ENCODE results near the gene STIP1.

The STIP1 gene

GRCh38 chr11:64203421-64204079, 17.6 kb downstream of the STIP1 start:
- no peak for DNase-seq

DNA sequence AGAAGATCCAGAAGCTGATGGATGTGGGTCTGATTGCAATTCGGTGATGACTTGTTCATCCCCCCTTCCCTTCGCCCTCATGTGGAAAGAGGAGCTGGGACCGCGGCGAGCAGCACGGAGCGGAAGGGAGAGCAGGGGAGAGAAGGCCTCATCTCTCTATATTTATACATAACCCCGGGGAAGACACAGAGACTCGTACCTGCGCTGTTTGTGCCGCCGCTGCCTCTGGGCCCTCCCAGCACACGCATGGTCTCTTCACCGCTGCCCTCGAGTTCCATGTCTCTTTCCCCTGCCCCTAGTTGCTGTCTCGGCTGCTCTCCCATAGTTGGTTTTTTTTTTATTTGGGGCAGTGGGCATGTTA, 18.1 kb downstream of the STIP1 start:
- no peak for DNase-seq

DNA sequence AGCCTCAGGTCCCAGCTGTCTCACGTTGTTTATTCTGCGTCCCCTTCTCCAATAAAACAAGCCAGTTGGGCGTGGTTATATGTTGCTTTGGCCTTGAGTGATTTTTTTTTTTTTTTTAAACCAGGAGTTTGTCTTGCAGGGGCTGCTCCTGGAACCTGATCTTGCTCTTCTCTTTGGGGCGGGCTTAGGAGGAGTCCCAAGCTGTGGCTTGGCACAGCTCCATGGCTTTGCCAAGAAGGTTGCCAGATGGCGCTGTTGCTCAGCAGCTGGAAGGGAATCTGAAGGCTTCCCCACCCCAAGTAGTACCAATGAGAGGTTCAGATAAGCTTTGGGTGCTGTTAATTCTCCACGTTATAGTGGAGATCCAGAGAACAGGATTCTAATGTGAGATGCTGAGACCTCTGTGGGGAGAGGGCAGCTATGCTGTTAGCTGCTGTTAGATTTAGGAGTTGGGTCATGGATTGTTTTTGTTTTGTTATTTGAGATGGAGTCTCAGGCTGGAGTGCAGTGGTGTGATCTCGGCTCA, 18.6 kb downstream of the STIP1 start:
- peak; percentile 99 for DNase-seq

DNA sequence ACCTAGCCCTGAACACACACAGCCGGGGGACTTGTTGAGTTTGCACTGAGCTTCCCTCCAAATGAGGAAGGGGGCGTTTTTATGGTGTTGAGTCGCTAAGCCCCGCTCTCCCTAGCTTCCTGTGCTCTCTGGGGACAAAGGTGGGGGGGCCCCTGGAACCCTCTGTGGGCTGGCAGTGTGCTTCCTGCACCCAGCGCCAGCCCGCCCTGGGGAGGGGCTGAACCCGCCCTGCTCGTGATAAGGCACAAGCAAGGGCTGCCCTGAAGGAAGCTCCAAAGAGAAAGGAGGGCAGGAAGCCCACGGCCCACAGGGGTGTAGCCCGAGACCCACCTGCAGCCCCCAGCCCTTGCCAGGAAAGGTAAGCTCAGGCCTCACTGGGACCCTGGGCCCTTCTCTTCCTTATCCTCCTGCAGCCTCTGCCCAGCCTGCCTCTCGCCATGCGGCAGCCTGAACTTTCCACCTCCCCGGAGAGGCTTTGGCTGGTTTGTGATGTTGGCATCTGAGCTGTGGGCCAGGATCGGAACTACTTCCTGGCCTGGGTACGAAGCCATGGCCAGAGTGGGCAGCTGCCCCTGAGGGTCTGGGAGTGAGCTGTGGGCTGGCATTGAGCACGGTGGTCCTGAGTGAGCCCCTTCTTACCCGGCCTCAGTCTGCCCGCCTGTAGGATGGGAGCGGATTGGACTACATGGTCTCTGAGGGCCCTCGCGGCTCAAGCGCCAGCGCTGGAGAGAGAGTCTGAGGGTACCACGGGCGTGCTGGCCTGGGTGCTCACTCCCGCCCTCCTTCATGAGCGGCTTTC, 20.7 kb downstream of the STIP1 start, which contains the start of gene FERMT3:
Gene FERMT3, plus strand, starts transcription at position 265 of the 799 bp plus-strand sequence. CDS start 644 bp downstream, outside the sequence.
- DNase-seq: no peak

- no peak for DNase-seq
Observed at GRCh38 chr11:64207256-64208085, 21.5 kb downstream of the STIP1 start.

- DNase-seq: no peak
Observed at GRCh38 chr11:64208086-64208795, 22.3 kb downstream of the STIP1 start.

DNA sequence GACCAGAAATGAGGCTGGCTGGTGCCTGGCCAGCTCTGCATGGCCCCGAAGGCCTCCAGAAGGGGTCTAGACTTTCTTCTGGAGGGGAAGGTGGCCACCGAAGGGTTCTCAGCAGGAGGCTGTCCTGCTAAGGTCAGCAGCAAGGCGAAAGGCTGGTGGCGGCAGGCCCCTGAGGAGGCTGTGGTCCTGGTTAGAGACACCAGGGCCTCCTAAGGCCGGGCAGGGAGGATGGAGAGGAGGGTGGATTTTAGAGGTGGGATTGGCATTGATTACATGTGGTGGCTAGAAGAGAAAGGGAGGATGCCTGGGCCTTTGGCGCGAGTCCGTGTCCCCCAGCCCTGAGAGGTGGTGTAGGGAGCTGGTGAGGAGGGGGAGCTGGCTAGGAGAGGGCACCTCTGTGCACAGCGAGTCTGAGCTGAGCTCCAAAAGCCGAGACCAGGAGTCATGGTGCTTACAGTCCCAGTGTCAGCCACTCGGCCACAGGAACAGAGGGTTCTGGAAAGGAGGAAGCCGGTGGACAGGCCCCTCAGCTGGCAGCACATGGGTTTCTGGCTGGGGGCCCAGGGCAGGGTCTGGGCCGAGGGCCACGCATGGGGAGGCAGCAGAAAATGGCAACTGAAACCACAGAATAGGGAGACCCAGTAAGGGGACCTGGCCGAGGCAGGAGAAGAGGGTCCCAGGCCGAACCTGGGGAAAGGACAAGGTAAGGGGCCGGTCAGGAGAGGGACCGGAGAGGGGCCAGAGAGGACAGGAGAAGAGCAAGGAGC, 23.0 kb downstream of the STIP1 start:
- no peak for DNase-seq

DNA sequence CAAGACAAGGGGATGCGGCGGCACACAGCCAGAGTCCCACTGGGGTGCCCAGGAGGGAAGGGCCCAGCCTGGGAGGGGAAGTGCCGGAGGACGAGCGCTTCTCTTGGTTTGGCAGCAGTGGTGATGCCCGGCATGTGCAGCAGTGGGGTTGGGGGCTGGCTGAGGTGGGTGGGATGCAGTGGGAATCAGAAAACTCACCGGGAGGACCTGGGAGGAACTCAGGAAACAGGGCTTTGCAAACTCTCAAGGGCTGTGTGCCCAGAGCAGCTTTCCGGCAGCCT, 23.5 kb downstream of the STIP1 start:
- DNase-seq: no peak

DNA sequence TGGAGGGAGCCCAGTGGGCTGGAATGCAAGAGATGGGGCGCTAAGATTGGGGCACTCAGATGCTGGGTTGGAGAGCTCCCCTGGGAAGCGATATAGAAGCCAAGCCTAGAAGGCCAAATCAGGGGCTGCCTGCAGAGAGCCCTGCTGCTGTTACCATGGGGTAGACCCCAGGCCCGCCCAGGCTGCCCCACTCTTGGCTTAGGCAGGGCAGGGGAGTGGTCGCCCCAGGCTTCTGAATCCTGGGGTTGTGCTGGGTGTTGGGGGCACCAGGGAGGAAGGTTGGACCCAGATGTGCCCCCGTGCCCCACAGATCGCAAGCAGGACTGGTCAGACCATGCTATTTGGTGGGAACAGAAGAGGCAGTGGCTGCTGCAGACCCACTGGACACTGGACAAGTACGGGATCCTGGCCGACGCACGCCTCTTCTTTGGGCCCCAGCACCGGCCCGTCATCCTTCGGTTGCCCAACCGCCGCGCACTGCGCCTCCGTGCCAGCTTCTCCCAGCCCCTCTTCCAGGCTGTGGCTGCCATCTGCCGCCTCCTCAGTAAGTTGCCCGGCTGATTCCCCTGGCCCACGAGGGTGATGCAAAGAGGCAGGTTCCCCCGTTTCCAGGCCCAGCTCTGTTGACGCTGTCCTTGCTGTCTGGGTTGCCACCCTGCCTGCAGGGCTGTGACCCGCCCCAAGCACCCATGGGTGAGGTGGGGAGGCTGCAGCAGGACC, 24.5 kb downstream of the STIP1 start:
- DNase-seq: peak; percentile 15

- DNase-seq: no peak
Observed at GRCh38 chr11:64211181-64211872, 25.4 kb downstream of the STIP1 start.

DNA sequence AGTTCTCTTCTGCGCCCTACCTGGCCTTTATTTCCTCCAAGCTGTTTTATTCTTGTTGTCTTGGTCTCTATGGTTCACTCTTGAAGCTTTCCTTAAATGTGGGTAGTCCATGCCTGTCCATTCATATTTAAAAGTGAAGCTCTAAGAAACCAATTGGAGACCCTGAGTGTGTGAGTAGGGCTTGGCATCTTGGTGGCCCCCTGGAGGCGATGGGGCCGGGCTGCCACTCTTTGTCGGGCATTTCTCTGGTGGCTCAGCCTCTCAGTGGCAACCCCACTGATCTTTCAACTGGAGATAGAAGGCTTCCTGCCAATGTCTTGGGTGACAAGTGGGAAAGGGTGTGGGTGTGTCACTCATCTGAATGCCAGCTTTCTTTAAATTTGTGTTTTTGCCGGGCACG, 30.9 kb downstream of the STIP1 start:
- no peak for DNase-seq

- no peak for DNase-seq
Observed at GRCh38 chr11:64218628-64219353, 32.8 kb downstream of the STIP1 start.

DNA sequence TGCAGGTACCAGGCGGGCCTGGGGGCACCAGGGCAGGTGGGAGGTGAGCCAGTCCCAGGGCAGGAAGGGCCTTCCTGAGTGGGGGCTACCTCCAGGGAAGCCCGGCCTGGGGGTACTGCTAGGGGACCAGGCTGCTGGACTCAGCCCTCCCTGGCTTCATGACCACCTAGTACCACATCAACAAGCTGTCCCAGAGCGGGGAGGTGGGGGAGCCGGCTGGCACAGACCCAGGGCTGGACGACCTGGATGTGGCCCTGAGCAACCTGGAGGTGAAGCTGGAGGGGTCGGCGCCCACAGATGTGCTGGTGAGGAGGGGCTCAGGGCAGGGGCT, 33.3 kb downstream of the STIP1 start:
- no peak for DNase-seq

- no peak for DNase-seq
Observed at GRCh38 chr11:64219755-64220154, 33.8 kb downstream of the STIP1 start.

GRCh38 chr11:64220271-64220670, 34.3 kb downstream of the STIP1 start:
- no peak for DNase-seq

DNA sequence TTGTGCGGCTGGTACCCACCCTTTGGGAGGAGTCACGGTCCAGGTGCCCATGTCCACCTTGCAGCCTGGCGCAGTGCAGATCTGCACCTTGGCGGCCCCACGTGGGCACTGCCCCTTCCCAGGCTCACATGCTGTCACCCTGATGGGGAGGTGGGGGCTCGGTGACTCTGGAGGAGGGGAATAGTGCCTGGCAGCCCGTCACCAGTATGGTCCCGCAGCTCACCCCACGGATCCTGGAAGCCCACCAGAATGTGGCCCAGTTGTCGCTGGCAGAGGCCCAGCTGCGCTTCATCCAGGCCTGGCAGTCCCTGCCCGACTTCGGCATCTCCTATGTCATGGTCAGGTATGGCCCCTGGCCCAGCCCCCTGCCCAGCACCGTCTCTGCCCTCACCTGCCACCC, 34.8 kb downstream of the STIP1 start:
- DNase-seq: no peak

DNA sequence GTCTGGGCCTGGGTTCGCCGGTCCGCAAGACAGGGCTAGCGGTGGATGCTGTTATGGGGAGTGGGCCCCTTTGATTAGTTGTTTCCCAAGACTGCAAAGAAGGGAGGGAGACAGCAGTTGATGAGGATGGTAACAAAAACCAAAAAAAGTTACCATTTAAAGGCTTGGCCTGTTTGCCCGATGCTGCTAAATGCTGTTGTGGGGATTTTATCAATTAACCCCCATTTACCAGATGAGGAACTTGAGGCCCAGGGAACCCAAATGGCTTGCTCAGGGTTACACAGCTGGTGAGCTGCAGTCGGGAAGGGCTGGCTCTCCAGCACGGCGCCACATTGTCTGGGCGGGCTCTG, 36.7 kb downstream of the STIP1 start:
- no peak for DNase-seq

- DNase-seq: no peak
Observed at GRCh38 chr11:64223001-64223651, 37.2 kb downstream of the STIP1 start.

DNA sequence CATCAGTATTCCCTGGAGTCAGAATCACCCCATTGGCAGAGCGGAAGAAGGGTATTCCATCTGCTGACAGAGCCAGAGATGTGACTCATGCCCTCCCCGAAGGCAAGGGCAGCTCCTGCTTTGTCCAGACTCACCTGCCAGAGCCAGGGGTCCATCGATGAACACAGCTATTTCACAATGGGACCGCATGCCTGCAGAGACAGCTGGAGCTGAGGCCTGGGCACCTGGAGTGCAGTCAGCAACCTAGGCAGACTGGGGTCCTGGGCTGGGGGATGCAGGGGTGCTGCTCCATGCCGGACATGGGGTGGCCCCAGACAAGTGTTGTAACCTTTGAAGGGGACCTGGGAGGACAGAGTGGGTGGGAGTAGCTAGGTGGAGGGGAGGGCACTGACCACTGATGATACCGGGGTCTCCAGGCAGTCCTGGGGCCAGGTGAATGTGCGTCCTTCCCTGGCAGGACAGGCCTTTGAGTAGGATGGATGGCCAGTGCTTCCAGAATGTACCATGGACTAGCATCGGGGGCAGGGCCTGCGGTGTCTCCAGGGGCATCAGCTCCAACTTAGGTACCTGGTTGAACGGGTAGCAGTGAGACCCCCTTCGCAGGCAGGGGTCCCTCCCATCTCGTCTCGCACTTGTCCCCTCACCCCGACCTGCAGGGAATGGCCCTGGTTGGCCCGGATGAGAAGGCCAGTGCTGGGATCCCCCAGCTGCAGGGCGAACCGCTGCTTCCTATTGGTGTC, 38.4 kb downstream of the STIP1 start:
- no peak for DNase-seq

All from NCI-H2171 treated with DMSO at 0.1 percent for 48 hours (cell line).